Stomach (tissue), 19 donors: ENCODE data around the gene FOXL2. TPM values are rescaled to one million over a fixed set of nuclear protein-coding genes. Genes with fewer than 3 reads are reported as not detected.

ENCODE experiments used
- DNase-seq, 2 donors: peaks; one replicate each; pipeline versions ENCODE4 v3.0.0 to v3.0.0-alpha.2; 2013 to 2019
- H3K27ac ChIP-seq, 5 donors: fragments of 200-600 bp in 4 of 5; sonication (generic) in 4 of 5; one replicate each; pipeline ENCODE4 v1.5.1; 2013 to 2019; ENCODE audit warnings: mild to moderate bottlenecking in 1 of 5, moderate library complexity in 1 of 5
- H3K27me3 ChIP-seq, 3 donors: fragments of 200-600 bp; sonication (generic); one replicate each; pipeline ENCODE4 v1.5.1; 2017 to 2019; ENCODE audit warnings: mixed run types in 1 of 3
- H3K36me3 ChIP-seq, 4 donors: fragments of 200-600 bp; sonication (generic); 1 replicate in 3 of 4; 2 replicates in 1 of 4; pipeline ENCODE4 v1.5.1; 2016 to 2019
- H3K4me1 ChIP-seq, 4 donors: fragments of 200-600 bp; sonication (generic); one replicate each; pipeline ENCODE4 v1.5.1; 2016 to 2019
- H3K4me3 ChIP-seq, 4 donors: fragments of 200-600 bp; sonication (generic) in 3 of 4; one replicate each; pipeline ENCODE4 v1.5.1; 2016 to 2019; ENCODE audit warnings: mild to moderate bottlenecking in 1 of 4
- H3K9me3 ChIP-seq, 4 donors: fragments of 200-600 bp; sonication (generic); one replicate each; pipeline ENCODE4 v1.5.1; 2016 to 2019
- CTCF ChIP-seq, 7 experiments: fragments of 450-650 bp in 4 of 7; fragments of 200-600 bp in 3 of 7; sonication (generic) in 3 of 7; IDR thresholded peaks; one replicate each; pipeline ENCODE4 v1.5.1; 2016 to 2019; ENCODE audit warnings: antibody characterized with exemption in 7 of 7, control low read depth in 2 of 7, mild to moderate bottlenecking in 1 of 7
- EP300 ChIP-seq: sonication (generic); formaldehyde crosslinking; IDR thresholded peaks from one replicate; pipeline ENCODE4 v1.6.1; 2017; ENCODE audit warnings: antibody characterized with exemption
- POLR2A ChIP-seq, 4 donors: fragments of 450-650 bp; IDR thresholded peaks; one replicate each; pipeline ENCODE4 v1.6.1; 2016; ENCODE audit warnings: antibody characterized with exemption in 4 of 4, control low read depth in 2 of 4, mild to moderate bottlenecking in 1 of 4, moderate library complexity in 1 of 4
- POLR2AphosphoS5 ChIP-seq, 3 donors: sonication (generic); formaldehyde crosslinking; IDR thresholded peaks; one replicate each; pipeline ENCODE4 v1.6.1; 2016; ENCODE audit warnings: antibody characterized with exemption in 3 of 3
- WGBS, 5 donors: extraction: QIAGEN DNeasy Blood & Tissue Kit in 3 of 5; methylation state at CpG; one replicate each; pipeline versions ENCODE4 v1.1.5 to v1.1.7; 2013 to 2018; 5-methylcytosine and 5-hydroxymethylcytosine counted together
- intact Hi-C: fragments of 100-400 bp; cut with DNase I; formaldehyde crosslinking; loops from one replicate; pipeline ENCODE4 v1.15.1; 2023; ENCODE audit warnings: low total_unique reads
- long read RNA-seq, 10 donors: transcript quantifications; one replicate each; lab custom pipeline, GENCODE V29; 2026
- polyA plus RNA-seq, 3 donors: library from polyadenylated mRNA; stranded (reverse); fragments of 200-250 nt; gene quantifications; one replicate each; pipeline ENCODE4 v1.2.3, GENCODE V29; 2013
- total RNA-seq, 5 donors: library from RNA; depleted of rRNA; stranded (reverse); fragments of >200 nt; gene quantifications; one replicate each; pipeline versions ENCODE4 v1.1.0 to v1.2.3, GENCODE V29; 2014 to 2016
- donor health status: healthy with polysubstance abuse.
- donor health status: Bipolar disorder and iron deficiency.
- donor health status: healthy.

The FOXL2 gene
- not detected for total RNA-seq
- polyA plus RNA-seq: not detected
- long read RNA-seq, donor 1: 0 reads
- long read RNA-seq, donor 2: 0 reads
- long read RNA-seq, donor 3: 0 reads
- long read RNA-seq, donor 4: 0 reads
- long read RNA-seq, donor 5: 0 reads
- long read RNA-seq, donor 6: 0 reads
- long read RNA-seq, donor 7, partial matches to known transcripts: 0 of 1 reads
- long read RNA-seq, donor 7, other reads (novel, unspliced or antisense): 0 of 1 reads
- long read RNA-seq, donor 8: 0 reads
- long read RNA-seq, donor 9: 0 reads
- long read RNA-seq, donor 10: 0 reads

- peak within 1 kb of the TSS; percentile 35 to 58 (median 46) for H3K4me3 ChIP-seq
- H3K9me3 ChIP-seq: no peaks in the 10 kb centered on the region
- TF ChIP-seq POLR2AphosphoS5 (IDR thresholded peaks at IDR 0.05): no peak
- TF ChIP-seq EP300: no peak
- TF ChIP-seq CTCF (IDR thresholded peaks at IDR 0.05): no peak
- no peak for TF ChIP-seq POLR2A (IDR thresholded peaks at IDR 0.05)
- H3K27me3 ChIP-seq: peaks cover 71 to 100% (median 95%) of the 10 kb centered on the region in 3 donors
- H3K27ac ChIP-seq: no peak within 1 kb of the TSS
- no peaks in the 10 kb centered on the region for H3K36me3 ChIP-seq
- H3K4me1 ChIP-seq: peaks cover 46 to 58% (median 52%) of the 10 kb centered on the region in 4 donors
- peak in 1 of 2 donors; percentile 80 for DNase-seq
- intact Hi-C loops: no loop called here
- WGBS, 5 donors: 1 to 3% (median 2%) methylated on average over 37 to 78 of the region's 78 CpGs
Measured at GRCh38 chr3:138946663-138947494, at the start of gene FOXL2, which contains the start of gene FOXL2NB. Gene FOXL2, minus strand, starts transcription at chr3:138947137. Its CDS starts 415 bp downstream, at chr3:138946722. Gene FOXL2NB, plus strand, starts transcription at chr3:138947217. Its CDS starts 148 bp downstream, at chr3:138947365.

GRCh38 chr3:138995706-138996105 is 48.8 kb upstream of the FOXL2 start:
- WGBS, 5 donors: 71 to 93% (median 84%) methylated on average over 1 of the region's 1 CpG

GRCh38 chr3:138987181-138987580 is 40.2 kb upstream of the FOXL2 start:
- Histone ChIP-seq H3K27ac (no peak overlapping the region), H3K4me1 (no peaks in the 10 kb centered on the region), H3K27me3 (no peaks in the 10 kb centered on the region), H3K9me3 (no peaks in the 10 kb centered on the region), H3K4me3 (no peak overlapping the region), H3K36me3 (no peaks in the 10 kb centered on the region)
- DNase-seq: no peak
- 74 to 95% (median 83%) methylated on average over 2 of the region's 2 CpGs for WGBS, 5 donors
- TF ChIP-seq POLR2AphosphoS5 (IDR thresholded peaks at IDR 0.05) (no peak), CTCF (IDR thresholded peaks at IDR 0.05) (no peak), EP300 (no peak), POLR2A (IDR thresholded peaks at IDR 0.05) (no peak)
- intact Hi-C loops: no loop called here

More at GRCh38 chr3:138995706-138996105, 48.8 kb upstream of the FOXL2 start:
- Histone ChIP-seq H3K27me3 (no peaks in the 10 kb centered on the region), H3K9me3 (peaks cover 0 to 11% (median 2%) of the 10 kb centered on the region in 4 donors), H3K27ac (no peak overlapping the region), H3K36me3 (no peaks in the 10 kb centered on the region), H3K4me1 (no peaks in the 10 kb centered on the region), H3K4me3 (no peak overlapping the region)
- TF ChIP-seq POLR2AphosphoS5 (IDR thresholded peaks at IDR 0.05): no peak
- no peak for TF ChIP-seq CTCF (IDR thresholded peaks at IDR 0.05)
- TF ChIP-seq POLR2A (IDR thresholded peaks at IDR 0.05): no peak
- intact Hi-C loops: no loop called here
- no peak for DNase-seq

- no peak overlapping the region for H3K27ac ChIP-seq
- 48 to 69% (median 58%) methylated on average over 4 of the region's 4 CpGs for WGBS, 5 donors
- H3K4me3 ChIP-seq: no peak overlapping the region
- H3K27me3 ChIP-seq: no peaks in the 10 kb centered on the region
- intact Hi-C loops: no loop called here
- no peaks in the 10 kb centered on the region for H3K9me3 ChIP-seq
- TF ChIP-seq POLR2AphosphoS5 (IDR thresholded peaks at IDR 0.05): no peak
- TF ChIP-seq CTCF (IDR thresholded peaks at IDR 0.05): no peak
- TF ChIP-seq POLR2A (IDR thresholded peaks at IDR 0.05): no peak
- no peak for TF ChIP-seq EP300
- H3K36me3 ChIP-seq: no peaks in the 10 kb centered on the region
- H3K4me1 ChIP-seq: no peaks in the 10 kb centered on the region
- no peak for DNase-seq
Measured at GRCh38 chr3:138985932-138986331, 39.0 kb upstream of the FOXL2 start.
